NCI-H524 (cell line): Measurements from ENCODE around the gene CCDC9B.

Experiments
- DNase-seq, 2 experiments: peaks; one replicate each; lab custom pipeline; 2025; lab: John Stamatoyannopoulos, UW

The CCDC9B gene

GRCh38 chr15:40340740-40341400 lies at the start of gene CCDC9B:
TSS of gene CCDC9B (minus strand) at chr15:40340939. CDS start at chr15:40340819, 120 bp downstream.
- peak; percentile 63 to 88 for DNase-seq

DNA sequence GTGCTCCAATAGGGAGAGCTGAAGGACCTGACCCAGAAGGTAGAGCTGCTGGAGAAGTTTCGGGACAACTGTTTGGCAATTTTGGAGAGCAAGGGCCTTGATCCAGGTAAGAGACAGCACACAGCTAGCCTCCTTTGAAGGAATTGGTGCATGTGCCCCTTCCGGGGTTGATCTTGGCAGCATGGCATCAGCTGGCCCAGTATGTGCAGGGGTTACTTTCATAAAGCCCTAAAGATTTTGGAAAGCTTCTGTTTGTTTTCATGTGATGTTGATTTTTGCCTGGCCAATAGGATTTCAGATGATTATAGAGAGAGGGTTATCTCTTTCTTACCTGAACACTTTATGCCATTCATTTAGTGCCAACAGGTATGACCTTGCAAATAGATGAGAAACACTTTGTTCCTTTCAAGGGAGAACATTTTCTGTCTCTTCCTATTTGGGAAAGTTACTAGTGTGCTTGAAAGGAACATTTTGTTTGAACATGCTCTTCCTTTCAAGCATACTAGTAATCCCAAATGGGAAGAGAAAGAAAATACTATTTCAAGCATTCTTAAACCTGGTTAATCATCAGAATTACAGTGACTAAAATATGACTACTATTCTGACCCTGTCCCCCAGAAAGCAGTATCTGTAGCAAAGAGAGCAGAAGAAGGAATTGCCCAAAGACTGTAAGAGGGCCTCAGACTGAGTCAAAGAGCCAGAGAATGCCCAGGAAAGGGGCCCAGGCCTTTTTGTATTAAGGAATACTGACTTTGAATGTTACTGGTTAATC lies 49.3 kb upstream of the CCDC9B start:
- no peak for DNase-seq

GRCh38 chr15:40388941-40389823 lies 48.4 kb upstream of the CCDC9B start:
- DNase-seq, result no peak

DNA sequence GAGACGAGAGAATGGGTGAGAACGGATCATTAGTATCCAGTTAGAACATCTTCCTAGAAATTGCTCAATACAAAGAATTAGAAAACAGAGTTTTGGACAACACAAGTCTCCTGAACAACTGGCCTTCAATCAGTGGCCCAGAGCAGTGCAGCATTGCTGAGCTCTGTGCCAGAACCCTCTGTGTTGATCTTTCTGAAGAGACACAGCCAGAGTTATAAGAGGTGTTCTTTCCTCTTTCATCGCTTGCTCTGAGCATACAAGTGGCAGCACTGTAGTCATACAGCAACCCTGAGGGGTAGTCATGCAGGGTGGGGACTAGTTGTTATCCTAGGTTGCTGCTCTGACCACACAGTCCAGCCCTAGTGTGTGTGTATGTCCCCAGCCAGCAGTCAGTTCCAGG lies 45.7 kb upstream of the CCDC9B start:
- no peak for DNase-seq

DNA sequence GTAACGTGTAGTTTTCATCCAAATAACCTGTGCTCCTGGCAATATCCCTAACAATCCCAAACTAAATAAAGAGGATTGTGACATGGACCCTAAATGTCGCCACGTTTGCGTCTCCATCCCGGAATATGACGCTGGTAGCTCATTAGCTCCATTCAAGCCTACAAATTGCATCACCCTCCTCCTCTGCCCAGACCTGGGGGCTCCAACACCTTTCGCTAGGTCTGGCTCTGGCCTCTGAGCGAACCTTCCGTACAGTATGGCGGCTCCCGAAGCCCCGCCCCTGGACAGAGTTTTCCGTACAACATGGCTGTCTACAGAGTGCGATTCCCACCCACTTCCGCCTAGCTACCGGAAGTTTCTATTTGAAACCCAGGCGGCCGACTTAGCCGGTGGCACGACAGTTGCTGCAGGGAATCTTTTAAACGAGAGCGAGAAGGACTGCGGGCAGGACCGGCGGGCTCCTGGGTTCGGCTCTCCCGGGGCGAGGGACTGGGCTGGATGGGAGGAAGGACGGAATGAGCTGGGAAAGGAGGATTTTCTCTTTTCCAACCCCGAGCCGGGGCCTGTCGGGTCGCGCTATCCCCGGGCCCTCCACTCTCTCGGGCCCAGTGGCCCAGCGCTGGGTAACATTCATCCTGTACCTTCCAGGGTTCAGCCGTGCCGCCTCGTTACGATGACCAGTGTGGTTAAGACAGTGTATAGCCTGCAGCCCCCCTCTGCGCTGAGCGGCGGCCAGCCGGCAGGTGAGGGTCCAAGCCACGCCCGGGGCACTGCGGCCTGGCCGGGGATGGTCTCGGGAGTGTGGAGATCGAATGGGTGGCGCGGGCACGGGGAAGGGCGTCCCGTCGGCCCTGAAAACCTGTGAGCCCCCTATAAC lies 42.1 kb upstream of the CCDC9B start, which contains the start of gene KNSTRN:
Gene KNSTRN (plus strand): TSS at position 142 of the 877 bp plus-strand sequence. CDS start 115 bp downstream, at position 257.
- DNase-seq, result peak; percentile 93 to 96

GRCh38 chr15:40381818-40382529 lies 41.2 kb upstream of the CCDC9B start:
- DNase-seq, result no peak

DNA sequence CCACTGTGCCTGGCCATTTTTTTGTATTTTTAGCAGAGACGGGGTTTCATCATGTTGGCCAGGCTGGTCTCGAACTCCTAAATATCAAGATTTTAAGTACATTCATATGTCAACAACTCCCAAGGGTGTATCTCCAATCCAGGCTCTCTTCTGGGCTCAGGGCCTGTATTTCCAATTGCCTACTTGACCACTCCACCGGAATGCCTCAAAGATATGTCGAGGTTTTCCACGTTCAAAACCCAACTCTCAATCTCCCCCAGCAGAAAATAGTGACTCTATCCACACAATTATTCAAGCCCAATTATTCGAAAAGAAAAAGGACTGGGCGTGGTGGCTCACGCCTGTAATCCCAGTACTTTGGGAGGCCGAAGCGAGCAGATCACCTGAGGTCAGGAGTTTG lies 39.9 kb upstream of the CCDC9B start:
- no peak for DNase-seq

- no peak for DNase-seq
These were observed 39.1 kb upstream of the CCDC9B start for GRCh38 chr15:40379853-40380252.

DNA sequence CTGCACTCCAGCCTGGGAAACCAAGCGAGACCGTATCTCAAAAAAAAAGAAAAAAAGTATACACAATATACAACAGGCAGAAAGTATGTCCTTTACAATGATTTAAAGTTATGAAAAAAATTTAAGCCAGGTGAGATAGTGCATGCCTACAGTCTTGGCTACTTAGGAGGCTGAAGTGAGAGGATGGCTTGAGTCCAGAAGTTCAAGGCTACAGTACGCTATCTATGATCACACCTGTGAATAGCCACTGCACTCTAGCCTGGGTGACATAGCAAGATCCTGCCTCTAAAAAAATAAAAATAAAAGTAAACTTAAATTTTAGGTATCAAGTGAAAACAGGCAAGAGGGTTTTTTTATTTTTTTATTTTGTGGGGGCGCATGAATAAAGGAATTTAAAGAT lies 38.6 kb upstream of the CCDC9B start:
- no peak for DNase-seq

DNA sequence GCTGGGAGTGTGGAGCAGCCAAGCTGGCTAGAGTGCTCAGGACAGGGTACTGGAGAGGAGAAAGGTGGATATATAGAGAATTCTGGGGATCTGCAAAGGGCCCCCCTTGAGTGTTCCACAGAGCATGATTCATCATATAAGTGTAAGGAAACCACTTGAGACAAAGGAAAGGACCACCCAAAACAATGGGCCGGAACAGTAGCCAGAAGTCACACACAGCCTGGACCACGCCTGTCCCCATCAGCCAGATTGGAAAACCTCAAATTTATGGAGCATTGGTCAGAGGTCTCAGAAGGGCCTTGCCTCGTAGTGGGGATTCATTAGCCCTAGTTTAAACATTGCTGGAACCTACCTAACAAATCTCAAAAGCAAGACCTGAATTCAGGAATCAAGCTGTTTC lies 36.9 kb upstream of the CCDC9B start:
- no peak for DNase-seq

- no peak for DNase-seq
These were observed 32.2 kb upstream of the CCDC9B start for GRCh38 chr15:40372981-40373380.

DNA sequence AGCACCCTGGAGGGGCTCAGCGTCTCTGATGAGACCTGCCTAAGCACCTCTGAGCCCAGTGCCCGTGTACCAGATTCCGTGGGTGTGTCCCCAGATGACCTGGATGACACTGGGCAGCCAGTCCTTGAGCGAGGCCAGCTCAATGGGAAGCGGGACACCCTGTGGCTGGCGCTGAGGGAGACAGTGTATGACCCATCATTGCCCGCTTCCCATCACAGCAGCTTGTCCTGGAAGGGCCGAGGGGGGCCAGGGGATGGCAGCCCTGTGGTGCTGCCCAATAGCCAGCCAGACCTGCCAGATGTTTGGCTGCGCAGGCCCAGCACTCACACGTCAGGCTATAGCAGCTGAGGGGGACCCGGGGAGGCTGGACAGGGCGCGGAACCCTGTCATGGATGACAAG lies 29.2 kb upstream of the CCDC9B start:
- no peak for DNase-seq

GRCh38 chr15:40369474-40369869 lies 28.7 kb upstream of the CCDC9B start:
- DNase-seq, result no peak

GRCh38 chr15:40368719-40369473 lies 28.2 kb upstream of the CCDC9B start:
- DNase-seq, result no peak

GRCh38 chr15:40367686-40368611 lies 27.2 kb upstream of the CCDC9B start:
- DNase-seq, result peak; percentile 84 to 95

DNA sequence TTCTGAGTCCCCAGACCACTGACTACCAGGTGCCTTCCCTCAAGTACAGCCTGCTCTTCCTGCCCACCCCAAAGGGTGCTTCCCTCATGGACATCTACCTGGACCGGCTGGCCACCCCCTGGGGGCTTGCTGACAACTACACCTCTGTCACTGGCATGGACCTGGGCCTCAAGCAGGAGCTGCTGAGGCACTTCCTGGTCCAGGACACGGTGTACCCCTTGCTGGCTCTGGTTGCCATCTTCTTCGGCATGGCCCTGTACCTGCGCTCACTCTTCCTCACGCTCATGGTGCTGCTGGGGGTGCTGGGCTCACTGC lies 26.6 kb upstream of the CCDC9B start:
- DNase-seq, result no peak

- peak in 1 of 2 experiments; percentile 52 for DNase-seq
These were observed 26.0 kb upstream of the CCDC9B start for GRCh38 chr15:40366457-40367370.
